HepG2 (cell line): ENCODE results near the gene LSMEM2. TPM values are rescaled to one million over a fixed set of nuclear protein-coding genes. Genes with fewer than 3 reads are reported as not detected.

Experiments
- ATAC-seq: fragments of 200-7000 bp; cut with Tn5 transposase; 3 replicates; pipeline ENCODE4 v1.9.1; 2020; ENCODE audit warnings: mild to moderate bottlenecking, moderate library complexity
- BruUV-seq: library from RNA; stranded (reverse); fragments of 400-500 nt; replicated peaks from 2 replicates; lab custom pipeline; 2021; lab: Mats Ljungman, UMichigan
- CTCF ChIA-PET: fragments of 300-600 bp; formaldehyde crosslinking; extraction: SDS; loops from one replicate; lab custom pipeline; 2021; ENCODE audit warnings: low total read pairs, inconsistent platforms, low intra/inter-chr PET ratio; lab: Yijun Ruan, JAX
- POLR2A ChIA-PET: fragments of 350-600 bp; sonication (Branson Sonifier 250); formaldehyde crosslinking; loops from one replicate; lab custom pipeline; 2020; ENCODE audit warnings: antibody characterized with exemption, inconsistent platforms; lab: Yijun Ruan, JAX
- DNase-seq: peaks from one replicate; pipeline ENCODE4 v3.0.0-alpha.2; 2015; ENCODE audit warnings: low spot score
- FAIRE-seq: peaks from 3 replicates; lab custom pipeline; 2011; peaks lifted over from hg19 to GRCh38; lab: Jason Lieb, UNC
- H2AFZ ChIP-seq: one replicate; pipeline ENCODE4 v1.6.1; 2011; ENCODE audit warnings: low read length, inconsistent platforms
- H3K27ac ChIP-seq: fragments of 300-600 bp; 3 replicates; pipeline ENCODE4 v1.8.0; 2011; ENCODE audit warnings: mixed run types, mild to moderate bottlenecking, mixed read lengths, low read length, inconsistent platforms; ENCODE audit not compliant: insufficient read depth; ENCODE audit errors: extremely low read length
- H3K27me3 ChIP-seq, 2 experiments: fragments of 200-600 bp in 1 of 2; 2 replicates in 1 of 2; 3 replicates in 1 of 2; pipeline versions ENCODE4 v1.6.0 to v1.8.0; 2011; ENCODE audit warnings: low read length in 2 of 2, mild to moderate bottlenecking in 2 of 2, moderate library complexity in 2 of 2, inconsistent platforms in 1 of 2; ENCODE audit not compliant: insufficient read depth in 2 of 2, control insufficient read depth in 1 of 2
- H3K36me3 ChIP-seq, 2 experiments: fragments of 200-600 bp in 1 of 2; replicated peaks in 1 of 2; 2 replicates in 1 of 2; 3 replicates in 1 of 2; pipeline versions ENCODE4 v1.5.1 to v1.8.0; 2011; ENCODE audit warnings: low read length in 2 of 2, inconsistent platforms in 1 of 2; ENCODE audit not compliant: insufficient read depth in 2 of 2, control insufficient read depth in 1 of 2
- H3K4me1 ChIP-seq: 2 replicates; pipeline ENCODE4 v1.5.1; 2012; ENCODE audit warnings: low read length, inconsistent platforms; ENCODE audit not compliant: insufficient read depth
- H3K4me2 ChIP-seq: 2 replicates; pipeline ENCODE4 v1.6.0; 2011; ENCODE audit warnings: low read depth, low read length, inconsistent platforms
- H3K4me3 ChIP-seq, 3 experiments: fragments of 200-600 bp in 1 of 3; sonication (generic), shearing (Covaris generic) in 1 of 3; replicated peaks in 1 of 3; 2 replicates each; pipeline ENCODE4 v1.5.1; 2011 to 2016; ENCODE audit warnings: low read length in 3 of 3, inconsistent platforms in 2 of 3, low read depth in 2 of 3, mild to moderate bottlenecking in 2 of 3, control low read depth in 1 of 3, mixed read lengths in 1 of 3; ENCODE audit not compliant: insufficient read depth in 1 of 3
- H3K79me2 ChIP-seq: one replicate; pipeline ENCODE4 v1.6.1; 2011; ENCODE audit warnings: low read length, inconsistent platforms; ENCODE audit not compliant: insufficient read depth
- H3K9ac ChIP-seq: 2 replicates; pipeline ENCODE4 v1.6.0; 2011; ENCODE audit warnings: mild to moderate bottlenecking, low read depth, low read length, inconsistent platforms; ENCODE audit not compliant: insufficient read depth
- H3K9me3 ChIP-seq: 2 replicates; pipeline ENCODE4 v1.5.1; 2012; ENCODE audit warnings: mild to moderate bottlenecking, low read length
- H4K20me1 ChIP-seq: 2 replicates; pipeline ENCODE4 v1.6.0; 2011; ENCODE audit warnings: inconsistent platforms, mild to moderate bottlenecking, low read length, moderate library complexity; ENCODE audit not compliant: insufficient read depth
- POLR2G ChIP-seq: fragments of 200-400 bp; formaldehyde crosslinking; IDR thresholded peaks from 2 replicates; pipeline ENCODE4 v1.6.1; 2018; ENCODE audit warnings: mild to moderate bottlenecking, low read depth, low read length, moderate library complexity
- RBFOX2 ChIP-seq: fragments of 200-400 bp; formaldehyde crosslinking; IDR thresholded peaks from 2 replicates; pipeline ENCODE4 v1.6.1; 2017; ENCODE audit warnings: low read depth, mild to moderate bottlenecking, low read length
- RERE ChIP-seq: IDR thresholded peaks from 2 replicates; pipeline ENCODE4 v1.6.1; 2016; ENCODE audit warnings: low read depth, missing genetic modification reagents, missing compliant biosample characterization
- SPEN ChIP-seq: sonication (generic); formaldehyde crosslinking; IDR thresholded peaks from 2 replicates; pipeline ENCODE4 v1.5.1; 2020; ENCODE audit warnings: low read depth, mild to moderate bottlenecking, missing genetic modification reagents
- ZMYM3 ChIP-seq: sonication (generic); formaldehyde crosslinking; IDR thresholded peaks from 2 replicates; pipeline ENCODE4 v1.5.1; 2020; ENCODE audit warnings: mild to moderate bottlenecking, missing genetic modification reagents
- ZNF263 ChIP-seq: sonication (generic); formaldehyde crosslinking; IDR thresholded peaks from 2 replicates; pipeline ENCODE4 v1.4.0; 2020; ENCODE audit warnings: missing genetic modification reagents
- ZNF326 ChIP-seq: sonication (generic); formaldehyde crosslinking; IDR thresholded peaks from 2 replicates; pipeline ENCODE4 v1.4.0; 2020; ENCODE audit warnings: missing genetic modification reagents, borderline replicate concordance
- ZSCAN22 ChIP-seq: sonication (generic); formaldehyde crosslinking; IDR thresholded peaks from 2 replicates; pipeline ENCODE4 v1.4.0; 2020; ENCODE audit warnings: mild to moderate bottlenecking, missing genetic modification reagents
- WGBS: methylation state at CpG from one replicate; pipeline ENCODE4 v1.1.6; 2017; ENCODE audit warnings: low lambda C conversion rate; 5-methylcytosine and 5-hydroxymethylcytosine counted together
- in situ Hi-C: cut with HindIII; loops from 2 replicates; pipeline ENCODE4 v1.10.0; 2017; ENCODE audit warnings: low pct_unique_long_range_greater_than_20kb; ENCODE audit not compliant: extremely low pct_ligation_motif_present
- intact Hi-C: fragments of 100-400 bp; cut with micrococcal nuclease; formaldehyde crosslinking; loops from one replicate; pipeline ENCODE4 v1.10.0; 2022; ENCODE audit not compliant: unreplicated experiment
- polyA plus RNA-seq, 8 experiments: library from polyadenylated mRNA; depleted of rRNA in 3 of 8; stranded (reverse) in 7 of 8; unstranded in 1 of 8; fragments of >200 nt; fragmentation: Illumina TruSeq in 4 of 8; extraction: Trizol in 4 of 8; gene quantifications; 2 replicates each; pipeline versions ENCODE4 v1.2.1 to v1.2.3, GENCODE V29; 2011 to 2016; ENCODE audit warnings: low read depth in 4 of 8, missing spikeins in 1 of 8, mixed read lengths in 1 of 8; ENCODE audit not compliant: insufficient read depth in 1 of 8
- total RNA-seq, 5 experiments: library from RNA; depleted of rRNA; stranded (reverse); fragments of >200 nt; fragmentation: Illumina TruSeq; extraction: Trizol; gene quantifications; 2 replicates each; pipeline ENCODE4 v1.2.3, GENCODE V29; 2016; ENCODE audit warnings: low read depth in 1 of 5

LSMEM2 gene
- total and polyA plus RNA-seq, 2 of the 13 experiments (the other 11 are each of a cell fraction or from before 2014, with no cell fraction given), result 0.07 to 0.41 TPM

- TF ChIP-seq SPEN (CRISPR knock-in tag) (no peak), ZNF263 (no peak), ZMYM3 (CRISPR knock-in tag) (no peak), ZSCAN22 (CRISPR knock-in tag) (no peak), ZNF326 (CRISPR knock-in tag) (no peak)
These were observed 54.9 kb downstream of the LSMEM2 start (continued) for GRCh38 chr3:50333744-50334328.

DNA sequence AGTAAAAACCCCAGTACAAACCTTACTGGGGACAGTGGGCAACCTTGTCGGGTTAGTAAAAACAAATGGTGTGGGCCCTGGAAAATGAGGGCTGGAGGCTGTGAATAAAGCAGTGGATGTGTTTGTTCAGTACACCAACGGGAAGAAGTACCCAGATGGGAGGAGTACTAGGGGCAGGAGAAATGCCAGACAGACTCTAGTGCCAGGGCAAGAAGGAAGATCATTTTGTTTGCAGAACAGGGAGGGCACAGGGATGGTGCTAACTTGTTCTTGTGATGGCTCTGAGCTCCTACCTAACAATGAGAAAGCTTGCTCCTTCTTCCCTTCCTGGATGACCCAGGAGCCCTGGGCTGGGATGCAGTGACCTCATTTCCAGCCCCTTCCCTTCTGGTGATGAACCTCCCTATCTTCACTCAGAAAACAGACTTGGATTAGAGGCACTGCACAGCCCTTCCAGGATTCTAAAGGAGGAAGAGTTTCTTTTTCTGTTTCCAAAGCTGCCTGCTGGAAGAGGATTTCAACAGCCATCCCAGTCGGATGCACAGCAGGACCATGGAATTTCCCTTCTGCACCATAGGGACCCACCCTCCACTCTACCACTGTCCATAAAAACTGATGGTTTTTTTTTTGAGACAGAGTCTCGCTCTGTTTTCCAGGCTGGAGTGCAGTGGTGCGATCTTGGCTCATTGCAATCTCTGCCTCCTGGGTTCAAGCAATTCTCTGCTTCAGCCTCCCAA, 55.6 kb downstream of the LSMEM2 start:
- peaks cover 46% of the 10 kb centered on the region for H3K79me2 ChIP-seq
- no peak overlapping the region for H3K27ac ChIP-seq
- peak overlapping the region; percentile 15; the same call in 1 of the 2 replicates for H3K9ac ChIP-seq
- no peak for ATAC-seq
- CTCF ChIA-PET, result no interaction called here
- intact Hi-C loops (no loop called here), in situ Hi-C loops (no loop called here)
- BruUV-seq, result no TSS peak
- H3K36me3 ChIP-seq, result peaks cover 22 to 39% of the 10 kb centered on the region in 2 experiments
- no peak for DNase-seq
- POLR2A ChIA-PET, result interaction anchor here (4.7 kb wide), 1 partner anchor 11 kb away, joined by 58 read pairs; the partner anchor contains the start of gene HYAL2
- peaks cover 0 to 2% of the 10 kb centered on the region in 2 experiments; a peak in 1 of 5 replicates for H3K27me3 ChIP-seq
- 82% methylated on average over 5 of the region's 5 CpGs for WGBS
- no peaks in the 10 kb centered on the region for H3K9me3 ChIP-seq
- TF ChIP-seq POLR2G (peak; percentile 31; the same call in 1 of the 2 replicates), RBFOX2 (0 out of 2 replicates have a peak, but pooled peaks have one; percentile 9), RERE (CRISPR knock-in tag) (no peak)
- no peak overlapping the region for H2AFZ ChIP-seq
- peaks cover 12% of the 10 kb centered on the region for H4K20me1 ChIP-seq
- FAIRE-seq, result no peak
- peak overlapping the region; percentile 97 for H3K4me2 ChIP-seq
- H3K4me3 ChIP-seq, result no peak overlapping the region
- H3K4me1 ChIP-seq, result peaks cover 53% of the 10 kb centered on the region
